Stimulated activated CD4-positive, alpha-beta T cell treated with anti-CD3 and anti-CD28 coated beads, Interleukin-15, amount 100 ng/mL, for 24 hours (primary cell): ENCODE data around the gene TTC33.
"Not testable (repeated sequence)": the region's sequence is repeated elsewhere in the genome, so short reads cannot be mapped to it uniquely, and the experiment has no call there.

ENCODE experiments used
- DNase-seq: peaks from one replicate; pipeline ENCODE4 v3.0.0-alpha.2; 2020

Gene TTC33

GRCh38 chr5:40755407-40756365 lies at the start of gene TTC33:
Gene TTC33, minus strand, starts transcription at chr5:40755961. Its CDS starts 8,943 bp downstream, at chr5:40747018.
- peak; percentile 98 for DNase-seq

GRCh38 chr5:40801771-40802562 lies 46.2 kb upstream of the TTC33 start:
- no peak for DNase-seq

GRCh38 chr5:40799258-40799657 lies 43.5 kb upstream of the TTC33 start:
- DNase-seq = no peak

DNA sequence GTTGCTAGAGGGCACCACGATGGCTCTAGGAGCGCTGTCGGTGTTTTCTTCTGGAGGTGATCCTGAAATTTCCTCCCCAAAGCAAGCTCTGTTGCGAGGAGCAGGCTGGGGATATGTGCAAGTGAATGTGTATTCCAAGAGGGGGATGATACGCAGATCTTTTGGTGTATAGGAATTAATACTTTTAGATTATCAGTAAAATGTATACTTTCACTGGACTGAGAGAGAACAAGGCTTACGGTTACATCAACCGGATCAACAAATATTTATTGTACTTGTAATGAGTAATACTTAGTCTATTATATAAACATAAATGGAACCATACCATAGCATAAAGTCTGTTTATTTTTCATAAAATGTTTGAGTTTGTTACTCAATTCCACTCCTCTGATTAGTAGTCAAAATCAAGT lies 43.0 kb upstream of the TTC33 start:
- no peak for DNase-seq

GRCh38 chr5:40798012-40798800 lies 42.4 kb upstream of the TTC33 start, which contains the start of gene PRKAA1:
Gene PRKAA1, minus strand, starts transcription at chr5:40798374. Its CDS starts 185 bp downstream, at chr5:40798189.
- DNase-seq = peak; percentile 92

- peak; percentile 86 for DNase-seq
These were observed 41.7 kb upstream of the TTC33 start for GRCh38 chr5:40797273-40798011.

GRCh38 chr5:40796487-40796889 lies 40.7 kb upstream of the TTC33 start:
- no peak for DNase-seq

DNA sequence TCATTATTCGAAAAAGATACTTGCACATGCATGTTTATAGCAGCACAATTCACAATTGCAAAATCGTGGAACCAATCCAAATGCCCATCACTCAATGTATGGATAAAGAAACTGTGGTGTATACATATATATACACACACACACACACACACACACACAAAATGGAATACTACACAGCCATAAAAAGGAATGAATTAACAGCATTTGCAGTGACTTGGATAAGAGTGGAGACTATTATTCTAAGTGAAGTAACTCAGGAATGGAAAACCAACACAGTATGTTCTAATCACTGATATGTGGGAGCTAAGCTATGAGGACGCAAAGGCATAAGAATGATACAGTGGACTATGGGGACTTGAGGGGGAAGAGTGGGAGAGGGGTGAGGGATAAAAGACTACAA lies 39.1 kb upstream of the TTC33 start:
- DNase-seq = not testable (repeated sequence)

- DNase-seq = not testable (repeated sequence)
These were observed 38.6 kb upstream of the TTC33 start for GRCh38 chr5:40794340-40794739.

GRCh38 chr5:40792691-40793090 lies 36.9 kb upstream of the TTC33 start:
- DNase-seq = not testable (repeated sequence)

DNA sequence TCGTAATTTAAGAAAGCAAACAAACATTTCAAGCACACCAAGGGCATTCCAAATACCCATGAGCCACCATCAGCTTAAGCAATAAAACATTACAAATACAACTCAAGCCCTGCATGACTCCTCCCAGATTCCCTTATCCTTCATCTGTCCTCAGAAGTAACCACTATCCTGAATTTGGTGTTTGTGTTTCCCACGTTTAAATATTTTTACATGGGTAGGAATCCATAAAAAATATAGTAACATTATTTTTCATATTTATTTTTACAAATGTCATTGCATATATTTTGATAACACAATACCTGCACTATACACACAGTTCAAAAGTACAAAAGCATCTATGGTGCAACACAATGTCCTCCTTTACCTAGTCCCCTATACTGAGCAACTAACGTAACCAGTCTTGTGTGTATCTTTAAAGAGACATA lies 36.0 kb upstream of the TTC33 start:
- no peak for DNase-seq

GRCh38 chr5:40790947-40791593 lies 35.3 kb upstream of the TTC33 start:
- DNase-seq = no peak

- DNase-seq = not testable (repeated sequence)
These were observed 33.2 kb upstream of the TTC33 start for GRCh38 chr5:40788941-40789340.

DNA sequence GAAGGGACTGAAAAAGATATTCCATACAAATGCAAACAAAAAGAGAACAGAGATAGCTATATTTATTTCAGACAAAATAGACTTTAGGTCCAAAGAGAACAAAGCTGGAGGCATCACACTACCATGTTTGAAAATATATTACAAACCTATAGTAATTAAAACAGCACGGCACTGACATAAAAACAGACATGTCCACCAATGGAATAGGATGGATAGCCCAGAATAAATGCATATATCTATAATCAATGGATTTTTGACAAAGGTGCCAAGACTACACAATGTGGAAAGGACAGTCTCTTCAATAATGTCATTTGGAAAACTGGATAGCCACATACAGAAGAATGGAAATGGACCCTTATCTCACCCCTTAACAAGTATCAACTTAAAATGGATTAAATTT lies 32.2 kb upstream of the TTC33 start:
- no peak for DNase-seq

DNA sequence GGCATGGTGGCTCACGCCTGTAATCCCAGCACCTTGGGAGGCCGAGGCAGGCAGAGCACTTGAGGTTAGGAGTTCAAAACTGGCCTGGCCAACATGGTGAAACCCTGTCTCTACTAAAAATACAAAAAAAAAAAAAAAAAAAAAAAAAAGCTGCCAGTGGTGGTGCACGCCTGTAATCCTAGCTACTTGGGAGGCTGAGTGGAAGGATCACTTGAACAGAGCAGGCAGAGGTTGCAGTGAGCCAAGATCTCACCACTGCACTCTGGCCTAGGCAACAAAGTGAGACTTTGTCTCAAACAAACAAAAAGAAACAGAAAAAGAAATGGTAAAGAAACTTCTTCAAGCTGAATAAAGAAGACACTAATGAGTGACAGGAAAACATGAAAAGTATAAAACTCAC lies 30.9 kb upstream of the TTC33 start:
- not testable (repeated sequence) for DNase-seq

DNA sequence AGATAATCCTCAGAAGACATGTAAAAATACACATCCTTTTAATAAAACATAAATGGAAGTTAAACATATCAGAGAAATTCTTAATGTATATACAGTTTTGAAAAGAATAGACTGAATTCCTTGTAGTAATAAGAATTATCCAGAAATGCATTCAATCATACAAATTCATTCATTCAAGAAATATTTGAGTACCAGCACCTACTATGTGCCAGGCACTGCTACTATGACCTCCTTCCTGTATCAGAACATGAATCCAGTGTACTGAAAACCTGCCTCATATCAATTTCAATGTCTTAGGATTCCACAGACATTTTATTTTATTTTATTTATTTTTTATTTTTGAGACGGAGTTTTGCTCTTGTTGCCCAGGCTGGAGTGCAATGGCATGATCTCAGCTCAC lies 29.2 kb upstream of the TTC33 start:
- DNase-seq = no peak

GRCh38 chr5:40784027-40784653 lies 28.4 kb upstream of the TTC33 start:
- no peak for DNase-seq

GRCh38 chr5:40781843-40782409 lies 26.2 kb upstream of the TTC33 start:
- no peak for DNase-seq

DNA sequence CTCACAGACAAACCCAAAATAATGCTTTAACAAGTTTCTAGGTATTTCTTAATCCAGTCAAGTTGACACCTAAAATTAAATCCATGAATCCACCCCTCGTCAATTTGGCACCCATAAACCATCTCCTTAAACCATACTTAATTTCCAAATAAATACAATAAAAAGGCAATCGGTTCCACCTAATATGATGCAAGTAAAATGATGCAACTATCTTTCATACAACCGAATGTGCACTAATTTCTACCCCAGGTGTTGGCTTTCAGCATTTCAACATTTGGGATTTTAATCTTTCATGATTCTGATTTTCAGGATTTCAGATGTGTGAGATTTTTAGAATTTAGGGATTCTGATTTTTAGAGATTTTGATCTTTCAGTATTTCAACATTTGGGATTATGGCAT lies 25.1 kb upstream of the TTC33 start:
- DNase-seq = no peak

- no peak for DNase-seq
These were observed 24.4 kb upstream of the TTC33 start for GRCh38 chr5:40780199-40780598.

- DNase-seq = no peak
These were observed 23.8 kb upstream of the TTC33 start for GRCh38 chr5:40779561-40779960.
